ENCODE results near the gene SLC30A1.

DNA sequence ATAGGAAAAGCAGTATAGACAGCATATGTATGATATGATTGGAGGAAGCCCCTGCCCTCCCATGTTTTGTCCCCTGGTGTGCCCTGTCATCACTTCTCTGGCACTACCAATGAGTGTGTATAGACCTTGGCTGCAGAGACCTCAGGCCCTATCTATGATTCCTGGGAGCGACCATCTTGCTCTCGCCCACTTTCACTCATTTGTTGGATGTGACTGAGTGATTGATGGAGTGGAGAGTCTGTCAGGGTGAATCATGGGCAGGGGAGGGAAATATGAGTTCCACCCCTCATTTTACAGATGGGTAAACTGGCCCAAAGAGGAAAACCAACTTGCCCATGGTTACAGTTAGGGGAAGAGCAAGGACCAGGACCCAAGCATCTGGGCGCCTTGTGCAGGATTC lies 14.9 kb downstream of the SLC30A1 start:
- TF ChIP-seq, protein P1, sequence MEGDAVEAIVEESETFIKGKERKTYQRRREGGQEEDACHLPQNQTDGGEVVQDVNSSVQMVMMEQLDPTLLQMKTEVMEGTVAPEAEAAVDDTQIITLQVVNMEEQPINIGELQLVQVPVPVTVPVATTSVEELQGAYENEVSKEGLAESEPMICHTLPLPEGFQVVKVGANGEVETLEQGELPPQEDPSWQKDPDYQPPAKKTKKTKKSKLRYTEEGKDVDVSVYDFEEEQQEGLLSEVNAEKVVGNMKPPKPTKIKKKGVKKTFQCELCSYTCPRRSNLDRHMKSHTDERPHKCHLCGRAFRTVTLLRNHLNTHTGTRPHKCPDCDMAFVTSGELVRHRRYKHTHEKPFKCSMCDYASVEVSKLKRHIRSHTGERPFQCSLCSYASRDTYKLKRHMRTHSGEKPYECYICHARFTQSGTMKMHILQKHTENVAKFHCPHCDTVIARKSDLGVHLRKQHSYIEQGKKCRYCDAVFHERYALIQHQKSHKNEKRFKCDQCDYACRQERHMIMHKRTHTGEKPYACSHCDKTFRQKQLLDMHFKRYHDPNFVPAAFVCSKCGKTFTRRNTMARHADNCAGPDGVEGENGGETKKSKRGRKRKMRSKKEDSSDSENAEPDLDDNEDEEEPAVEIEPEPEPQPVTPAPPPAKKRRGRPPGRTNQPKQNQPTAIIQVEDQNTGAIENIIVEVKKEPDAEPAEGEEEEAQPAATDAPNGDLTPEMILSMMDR (IDR thresholded peaks at IDR 0.05), result no peak
- TF ChIP-seq EZH2 (IDR thresholded peaks at IDR 0.05) (no peak), EZH2phosphoT487 (IDR thresholded peaks at IDR 0.05) (no peak)
